SK-N-SH treated with all-trans-retinoic acid at 6 μM for 48 hours (cell line): ENCODE measurements around the gene ATXN10.

Source experiments
- ATAC-seq: fragments of 200-7000 bp; cut with Tn5 transposase; 3 replicates; pipeline ENCODE4 v1.9.1; 2020; ENCODE audit warnings: mild to moderate bottlenecking, moderate library complexity
- ARNTL ChIP-seq: fragments of 450-650 bp; formaldehyde crosslinking; IDR thresholded peaks from 2 replicates; pipeline ENCODE4 v1.5.0; 2020; ENCODE audit warnings: low read depth, mild to moderate bottlenecking, moderate library complexity, borderline replicate concordance
- BACH2 ChIP-seq: fragments of 250-450 bp; sonication (Bioruptor Pico); IDR thresholded peaks from 2 replicates; pipeline ENCODE4 v1.9.0; 2021; ENCODE audit warnings: mild to moderate bottlenecking, borderline replicate concordance
- CREB5 ChIP-seq: fragments of 250-450 bp; sonication (Bioruptor Pico); IDR thresholded peaks from 2 replicates; pipeline ENCODE4 v1.5.1; 2020; ENCODE audit warnings: low read depth, mild to moderate bottlenecking, moderate library complexity
- CSDC2 ChIP-seq: fragments of 250-450 bp; sonication (Bioruptor Pico); IDR thresholded peaks from 2 replicates; pipeline ENCODE4 v1.5.0; 2020; ENCODE audit warnings: mild to moderate bottlenecking, moderate library complexity
- CSRNP3 ChIP-seq: fragments of 250-450 bp; sonication (Bioruptor Pico); IDR thresholded peaks from 2 replicates; pipeline ENCODE4 v1.5.1; 2021; ENCODE audit warnings: mild to moderate bottlenecking, moderate library complexity
- ESRRG ChIP-seq: fragments of 250-450 bp; sonication (Bioruptor Pico); IDR thresholded peaks from 2 replicates; pipeline ENCODE4 v1.6.1; 2021; ENCODE audit warnings: mild to moderate bottlenecking
- GLIS3 ChIP-seq: fragments of 250-450 bp; sonication (Bioruptor Pico); IDR thresholded peaks from 2 replicates; pipeline ENCODE4 v1.5.0; 2020; ENCODE audit warnings: mild to moderate bottlenecking, moderate library complexity
- ISL1 ChIP-seq: fragments of 250-450 bp; sonication (Bioruptor Pico); IDR thresholded peaks from 2 replicates; pipeline ENCODE4 v2.1.2; 2022; ENCODE audit warnings: mild to moderate bottlenecking, moderate library complexity
- OSR1 ChIP-seq: fragments of 250-450 bp; sonication (Bioruptor Pico); IDR thresholded peaks from 2 replicates; pipeline ENCODE4 v1.8.0; 2022; ENCODE audit warnings: moderate library complexity, mild to moderate bottlenecking, inconsistent platforms
- PATZ1 ChIP-seq: fragments of 250-450 bp; sonication (Bioruptor Pico); IDR thresholded peaks from 2 replicates; pipeline ENCODE4 v1.8.0; 2020; ENCODE audit warnings: mild to moderate bottlenecking, moderate library complexity, borderline replicate concordance
- POU6F1 ChIP-seq: fragments of 250-450 bp; sonication (Bioruptor Pico); IDR thresholded peaks from 2 replicates; pipeline ENCODE4 v1.8.0; 2021; ENCODE audit warnings: low read depth, mild to moderate bottlenecking, moderate library complexity, borderline replicate concordance
- PPARA ChIP-seq: fragments of 250-450 bp; sonication (Bioruptor Pico); IDR thresholded peaks from 2 replicates; pipeline ENCODE4 v1.5.0; 2020; ENCODE audit warnings: mild to moderate bottlenecking, borderline replicate concordance
- RARB ChIP-seq: fragments of 250-450 bp; sonication (Bioruptor Pico); IDR thresholded peaks from 2 replicates; pipeline ENCODE4 v1.8.0; 2021; ENCODE audit warnings: mild to moderate bottlenecking, moderate library complexity
- SNAI2 ChIP-seq: fragments of 250-450 bp; sonication (Bioruptor Pico); IDR thresholded peaks from 2 replicates; pipeline ENCODE4 v1.5.0; 2020; ENCODE audit warnings: mild to moderate bottlenecking, moderate library complexity
- TCF4 ChIP-seq: fragments of 250-450 bp; sonication (Bioruptor Pico); IDR thresholded peaks from 2 replicates; pipeline ENCODE4 v1.8.0; 2021; ENCODE audit warnings: mild to moderate bottlenecking, moderate library complexity, borderline replicate concordance
- TOX ChIP-seq: fragments of 250-450 bp; sonication (Bioruptor Pico); IDR thresholded peaks from 2 replicates; pipeline ENCODE4 v1.8.0; 2021; ENCODE audit warnings: mild to moderate bottlenecking, moderate library complexity, borderline replicate concordance
- TSHZ2 ChIP-seq: fragments of 250-450 bp; sonication (Bioruptor Pico); IDR thresholded peaks from 2 replicates; pipeline ENCODE4 v1.5.0; 2020; ENCODE audit warnings: mild to moderate bottlenecking, moderate library complexity
- ZC3H10 ChIP-seq: fragments of 250-450 bp; sonication (Bioruptor Pico); IDR thresholded peaks from 2 replicates; pipeline ENCODE4 v1.5.1; 2021; ENCODE audit warnings: mild to moderate bottlenecking, moderate library complexity
- ZFP3 ChIP-seq: fragments of 250-450 bp; sonication (Bioruptor Pico); IDR thresholded peaks from 2 replicates; pipeline ENCODE4 v1.5.0; 2020; ENCODE audit warnings: mild to moderate bottlenecking, moderate library complexity
- ZFP30 ChIP-seq: fragments of 450-650 bp; formaldehyde crosslinking; IDR thresholded peaks from 2 replicates; pipeline ENCODE4 v1.5.0; 2022; ENCODE audit warnings: mild to moderate bottlenecking, moderate library complexity
- ZNF565 ChIP-seq: fragments of 450-650 bp; formaldehyde crosslinking; conservative IDR thresholded peaks from 2 replicates; pipeline ENCODE4 v1.5.0; 2020; ENCODE audit warnings: low read depth, mild to moderate bottlenecking, moderate library complexity
- ZNF70 ChIP-seq: fragments of 450-650 bp; formaldehyde crosslinking; IDR thresholded peaks from 2 replicates; pipeline ENCODE4 v1.5.0; 2020; ENCODE audit warnings: mild to moderate bottlenecking, moderate library complexity
- ZNF8 ChIP-seq: fragments of 450-650 bp; formaldehyde crosslinking; IDR thresholded peaks from 2 replicates; pipeline ENCODE4 v1.5.0; 2020; ENCODE audit warnings: mild to moderate bottlenecking, moderate library complexity

Gene ATXN10

GRCh38 chr22:45859231-45860161 lies 187.9 kb downstream of the ATXN10 start:
- TF ChIP-seq PATZ1 (no peak), OSR1 (no peak), ZC3H10 (CRISPR knock-in tag) (no peak), ZNF70 (CRISPR knock-in tag) (no peak), ZFP30 (no peak), SNAI2 (no peak), POU6F1 (CRISPR knock-in tag) (no peak), TSHZ2 (CRISPR knock-in tag) (no peak), TCF4 (no peak), ZNF565 (CRISPR knock-in tag) (no peak), RARB (CRISPR knock-in tag) (no peak), ARNTL (CRISPR knock-in tag) (no peak), TOX (CRISPR knock-in tag) (no peak), ESRRG (CRISPR knock-in tag) (no peak), CSDC2 (CRISPR knock-in tag) (no peak), ISL1 (CRISPR knock-in tag) (no peak), CSRNP3 (CRISPR knock-in tag) (no peak), GLIS3 (CRISPR knock-in tag) (no peak), PPARA (CRISPR knock-in tag) (no peak)
- no peak for ATAC-seq

- ATAC-seq = no peak
- TF ChIP-seq CREB5 (CRISPR knock-in tag) (no peak), ZFP3 (CRISPR knock-in tag) (no peak), OSR1 (no peak), ZNF8 (CRISPR knock-in tag) (no peak), BACH2 (CRISPR knock-in tag) (no peak), ZNF70 (CRISPR knock-in tag) (no peak), TOX (CRISPR knock-in tag) (no peak), ZFP30 (no peak), RARB (CRISPR knock-in tag) (no peak), CSDC2 (CRISPR knock-in tag) (no peak), ISL1 (CRISPR knock-in tag) (no peak), CSRNP3 (CRISPR knock-in tag) (no peak), PATZ1 (no peak), ZC3H10 (CRISPR knock-in tag) (no peak), ARNTL (CRISPR knock-in tag) (no peak), TSHZ2 (CRISPR knock-in tag) (no peak)
Measured at GRCh38 chr22:45860201-45860600, 188.6 kb downstream of the ATXN10 start.
